SK-N-SH (cell line): ENCODE results near the gene HSF2.

Experiments
- CHD2 ChIP-seq: fragments of 150-350 bp; IDR thresholded peaks from 2 replicates; pipeline ENCODE4 v1.6.1; 2018; ENCODE audit warnings: low read length; ENCODE audit not compliant: partially characterized antibody
- CTCF ChIP-seq: fragments of 200-600 bp; sonication (generic); IDR thresholded peaks from 2 replicates; pipeline ENCODE4 v1.6.1; 2017; ENCODE audit warnings: antibody characterized with exemption, mild to moderate bottlenecking, moderate library complexity
- POLR2AphosphoS5 ChIP-seq: IDR thresholded peaks from 2 replicates; pipeline ENCODE4 v1.6.1; 2012; ENCODE audit warnings: low read depth, low read length
- TEAD4 ChIP-seq: IDR thresholded peaks from 2 replicates; pipeline ENCODE4 v1.4.0; 2012; ENCODE audit warnings: mild to moderate bottlenecking, borderline replicate concordance; ENCODE audit not compliant: insufficient read depth
- YY1 ChIP-seq: IDR thresholded peaks from 2 replicates; pipeline ENCODE4 v1.4.0; 2012; ENCODE audit warnings: low read depth, mild to moderate bottlenecking
- TF ChIP-seq, protein P1 (sequence below): fragments of 150-350 bp; IDR thresholded peaks from 2 replicates; pipeline ENCODE4 v1.6.1; 2017; ENCODE audit warnings: antibody characterized with exemption, low read length, low read depth, borderline replicate concordance
- TF ChIP-seq, protein P2 (sequence below): fragments of 150-350 bp; IDR thresholded peaks from 2 replicates; pipeline ENCODE4 v1.6.1; 2016; ENCODE audit warnings: mild to moderate bottlenecking, low read depth, low read length

GRCh38 chr6:122369536-122369935 is 29.9 kb upstream of the HSF2 start:
- TF ChIP-seq TEAD4 = no peak
- no peak for TF ChIP-seq CHD2
- no peak for TF ChIP-seq CTCF
- TF ChIP-seq POLR2AphosphoS5 = no peak
- TF ChIP-seq, protein P1, sequence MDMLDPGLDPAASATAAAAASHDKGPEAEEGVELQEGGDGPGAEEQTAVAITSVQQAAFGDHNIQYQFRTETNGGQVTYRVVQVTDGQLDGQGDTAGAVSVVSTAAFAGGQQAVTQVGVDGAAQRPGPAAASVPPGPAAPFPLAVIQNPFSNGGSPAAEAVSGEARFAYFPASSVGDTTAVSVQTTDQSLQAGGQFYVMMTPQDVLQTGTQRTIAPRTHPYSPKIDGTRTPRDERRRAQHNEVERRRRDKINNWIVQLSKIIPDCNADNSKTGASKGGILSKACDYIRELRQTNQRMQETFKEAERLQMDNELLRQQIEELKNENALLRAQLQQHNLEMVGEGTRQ = no peak
- TF ChIP-seq YY1 = no peak
- TF ChIP-seq, protein P2, sequence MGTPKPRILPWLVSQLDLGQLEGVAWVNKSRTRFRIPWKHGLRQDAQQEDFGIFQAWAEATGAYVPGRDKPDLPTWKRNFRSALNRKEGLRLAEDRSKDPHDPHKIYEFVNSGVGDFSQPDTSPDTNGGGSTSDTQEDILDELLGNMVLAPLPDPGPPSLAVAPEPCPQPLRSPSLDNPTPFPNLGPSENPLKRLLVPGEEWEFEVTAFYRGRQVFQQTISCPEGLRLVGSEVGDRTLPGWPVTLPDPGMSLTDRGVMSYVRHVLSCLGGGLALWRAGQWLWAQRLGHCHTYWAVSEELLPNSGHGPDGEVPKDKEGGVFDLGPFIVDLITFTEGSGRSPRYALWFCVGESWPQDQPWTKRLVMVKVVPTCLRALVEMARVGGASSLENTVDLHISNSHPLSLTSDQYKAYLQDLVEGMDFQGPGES = no peak
